GM13977 (cell line): ENCODE measurements around the gene ZNF780B.

Experiments
- DNase-seq: peaks from one replicate; pipeline ENCODE4 v3.0.0; 2012; ENCODE audit warnings: low spot score
- in situ Hi-C: fragments of 300-500 bp; cut with MboI; formaldehyde crosslinking; loops from one replicate; pipeline ENCODE4 v1.12.0; 2022; ENCODE audit warnings: low sequenced_read_pairs, low pct_unique_long_range_greater_than_20kb, mixed read lengths, inconsistent platforms; ENCODE audit not compliant: unreplicated experiment
- TF ChIP-seq, protein P1 (sequence below): IDR thresholded peaks from 2 replicates; pipeline ENCODE4 v1.5.1; 2012; ENCODE audit warnings: mild to moderate bottlenecking, control low read depth; ENCODE audit not compliant: insufficient read depth; ENCODE audit errors: extremely low read depth, missing control alignments

ZNF780B gene

DNA sequence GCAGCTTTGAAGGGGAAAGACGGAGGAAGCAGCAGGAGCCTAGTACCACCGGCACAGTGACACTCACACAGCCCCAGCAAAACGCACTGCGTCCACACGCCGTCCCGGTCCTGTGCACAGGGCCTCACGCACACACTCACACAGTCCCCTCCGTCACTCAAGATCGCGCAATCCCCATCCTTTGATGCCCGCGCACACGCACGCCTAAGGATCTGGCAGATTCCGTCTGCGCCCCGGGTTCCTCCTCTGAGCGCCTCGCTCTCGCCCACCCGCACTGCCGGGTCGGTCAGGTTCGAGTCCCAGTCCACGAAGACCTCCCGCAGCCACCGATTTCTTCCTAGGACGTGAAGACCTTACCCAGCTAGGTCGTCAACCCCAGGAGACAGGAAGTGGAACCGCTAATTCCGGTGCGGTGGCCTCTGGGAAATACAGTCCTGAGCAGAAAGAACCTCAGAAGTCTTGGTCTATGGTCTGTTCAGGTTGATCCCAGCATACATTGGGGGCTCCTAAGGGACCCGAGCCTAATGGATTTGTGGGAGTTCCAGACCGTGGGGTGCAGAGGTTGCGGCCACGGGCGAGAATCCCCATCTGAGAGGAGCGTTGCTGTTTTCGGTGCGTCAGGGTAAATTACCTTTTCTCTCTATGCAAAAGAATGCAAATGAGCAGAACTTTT, at the start of gene ZNF780B:
Gene ZNF780B (minus strand): TSS at position 400 of the 673 bp plus-strand sequence. CDS start 5,899 bp downstream, outside the sequence.
- peak; percentile 73 for DNase-seq
- TF ChIP-seq, protein P1, sequence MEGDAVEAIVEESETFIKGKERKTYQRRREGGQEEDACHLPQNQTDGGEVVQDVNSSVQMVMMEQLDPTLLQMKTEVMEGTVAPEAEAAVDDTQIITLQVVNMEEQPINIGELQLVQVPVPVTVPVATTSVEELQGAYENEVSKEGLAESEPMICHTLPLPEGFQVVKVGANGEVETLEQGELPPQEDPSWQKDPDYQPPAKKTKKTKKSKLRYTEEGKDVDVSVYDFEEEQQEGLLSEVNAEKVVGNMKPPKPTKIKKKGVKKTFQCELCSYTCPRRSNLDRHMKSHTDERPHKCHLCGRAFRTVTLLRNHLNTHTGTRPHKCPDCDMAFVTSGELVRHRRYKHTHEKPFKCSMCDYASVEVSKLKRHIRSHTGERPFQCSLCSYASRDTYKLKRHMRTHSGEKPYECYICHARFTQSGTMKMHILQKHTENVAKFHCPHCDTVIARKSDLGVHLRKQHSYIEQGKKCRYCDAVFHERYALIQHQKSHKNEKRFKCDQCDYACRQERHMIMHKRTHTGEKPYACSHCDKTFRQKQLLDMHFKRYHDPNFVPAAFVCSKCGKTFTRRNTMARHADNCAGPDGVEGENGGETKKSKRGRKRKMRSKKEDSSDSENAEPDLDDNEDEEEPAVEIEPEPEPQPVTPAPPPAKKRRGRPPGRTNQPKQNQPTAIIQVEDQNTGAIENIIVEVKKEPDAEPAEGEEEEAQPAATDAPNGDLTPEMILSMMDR, result no peak
- in situ Hi-C loops, result no loop called here

DNA sequence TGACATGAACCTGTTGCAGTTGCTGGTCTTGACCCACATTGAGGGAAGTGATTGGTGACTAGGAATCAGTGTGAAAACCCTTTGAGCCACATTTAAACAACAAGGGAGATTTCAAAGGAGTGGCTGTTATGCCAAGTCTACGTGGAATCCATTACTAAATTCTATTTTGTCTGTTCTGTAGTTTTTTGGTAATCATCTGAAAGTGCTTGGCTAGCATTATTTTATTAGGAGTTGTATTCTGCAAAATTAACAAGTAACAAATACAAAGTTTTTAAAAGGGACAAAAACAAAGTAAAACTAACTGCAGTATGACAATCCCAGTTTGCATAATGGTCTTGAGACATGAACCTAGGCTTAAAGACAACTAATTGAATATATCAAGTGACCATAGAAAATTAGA, 48.7 kb upstream of the ZNF780B start:
- TF ChIP-seq, protein P1, result no peak
- no peak for DNase-seq
- in situ Hi-C loops, result no loop called here

GRCh38 chr19:40103600-40103999, 47.6 kb upstream of the ZNF780B start:
- no peak for DNase-seq
- in situ Hi-C loops, result no loop called here
- TF ChIP-seq, protein P1, result no peak

DNA sequence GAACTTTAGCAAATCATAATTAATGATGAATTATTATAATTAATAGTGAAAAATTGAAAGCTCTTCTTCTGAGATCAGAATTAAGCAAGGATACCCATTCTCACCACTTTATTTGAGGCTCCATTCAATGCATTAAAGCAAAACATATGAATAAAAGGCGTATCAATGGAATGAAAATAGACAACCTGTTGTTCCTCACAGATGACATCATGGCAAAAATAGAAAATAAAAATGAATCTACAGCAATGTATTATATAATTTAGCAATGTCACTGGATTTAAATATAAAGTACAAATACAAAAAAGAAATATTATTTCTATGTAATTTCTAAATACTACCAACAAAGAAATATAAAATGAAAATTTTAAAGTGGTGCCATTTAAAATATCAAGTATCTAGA, 45.8 kb upstream of the ZNF780B start:
- no peak for DNase-seq
- TF ChIP-seq, protein P1, result no peak
- in situ Hi-C loops, result no loop called here

- TF ChIP-seq, protein P1, result no peak
- in situ Hi-C loops, result no loop called here
Observed at GRCh38 chr19:40093416-40093815, 37.4 kb upstream of the ZNF780B start.

GRCh38 chr19:40091205-40092129, 35.4 kb upstream of the ZNF780B start:
- TF ChIP-seq, protein P1, result no peak
- no peak for DNase-seq
- in situ Hi-C loops, result no loop called here

More at GRCh38 chr19:40093416-40093815, 37.4 kb upstream of the ZNF780B start:
- DNase-seq, result no peak
